ENCODE results near the gene RPS19BP1.

RPS19BP1 gene

GRCh38 chr22:39488563-39489083, 43.9 kb downstream of the RPS19BP1 start:
- DNase-seq = no peak
- Histone ChIP-seq H2AFZ (ENCODE audit: low read depth, low read length) (no peak overlapping the region), H3K4me3 (ENCODE audit: insufficient read depth in 1 of 2, low read depth in 1 of 2, low read length in 2 of 2) (no peak overlapping the region), H3K27me3 (ENCODE audit: control insufficient read depth in 1 of 2, insufficient read depth in 1 of 2, low read length in 2 of 2) (peaks cover 3 to 4% of the 10 kb centered on the region in 2 experiments), H3K27ac (ENCODE audit: low read length, poor library complexity, severe bottlenecking) (no peak overlapping the region), H4K91ac (ENCODE audit: low read length) (peak overlapping the region; percentile 47), H3K18ac (ENCODE audit: low read depth in 1 of 2, low read length in 2 of 2) (no peak overlapping the region), H2BK5ac (ENCODE audit: low read depth, low read length, poor library complexity, severe bottlenecking) (no peak overlapping the region), H2BK12ac (ENCODE audit: low read length in 2 of 2) (no peak overlapping the region), H2BK120ac (ENCODE audit: low read depth, low read length) (no peak overlapping the region), H3K4me2 (ENCODE audit: low read length, poor library complexity, severe bottlenecking) (no peak overlapping the region), H2AK5ac (ENCODE audit: low read length, severe bottlenecking) (no peak overlapping the region), H2BK15ac (ENCODE audit: low read depth, poor library complexity, severe bottlenecking) (no peak overlapping the region), H3K4me1 (ENCODE audit: control insufficient read depth, insufficient read depth, low read depth, low read length) (no peaks in the 10 kb centered on the region), H3K23ac (ENCODE audit: low read length in 2 of 2) (no peak overlapping the region), H3K36me3 (ENCODE audit: control insufficient read depth in 1 of 2, insufficient read depth in 2 of 2, low read depth in 1 of 2, low read length in 2 of 2) (peaks cover 0 to 9% of the 10 kb centered on the region in 2 experiments), H3K4ac (ENCODE audit: low read depth in 1 of 2, low read length in 2 of 2) (no peak overlapping the region), H3K14ac (ENCODE audit: low read length in 2 of 2) (no peak overlapping the region), H3K79me1 (replicated peaks; ENCODE audit: low read length, poor library complexity, severe bottlenecking) (no peaks in the 10 kb centered on the region), H3K9me3 (ENCODE audit: control insufficient read depth, low read length) (no peaks in the 10 kb centered on the region), H3K9ac (ENCODE audit: low read length) (no peak overlapping the region), H4K8ac (ENCODE audit: low read length) (no peak overlapping the region)
- WGBS = 95% methylated on average over 39 of the region's 39 CpGs

- Histone ChIP-seq H3K23ac (ENCODE audit: low read length in 2 of 2) (no peak overlapping the region), H3K4me3 (ENCODE audit: insufficient read depth in 1 of 2, low read depth in 1 of 2, low read length in 2 of 2) (no peak overlapping the region), H3K27ac (ENCODE audit: low read length, poor library complexity, severe bottlenecking) (no peak overlapping the region), H3K4me1 (ENCODE audit: control insufficient read depth, insufficient read depth, low read depth, low read length) (no peaks in the 10 kb centered on the region), H3K9ac (ENCODE audit: low read length) (no peak overlapping the region), H3K9me3 (ENCODE audit: control insufficient read depth, low read length) (no peaks in the 10 kb centered on the region), H2BK5ac (ENCODE audit: low read depth, low read length, poor library complexity, severe bottlenecking) (no peak overlapping the region), H3K27me3 (ENCODE audit: control insufficient read depth in 1 of 2, insufficient read depth in 1 of 2, low read length in 2 of 2) (peaks cover 4 to 7% of the 10 kb centered on the region in 2 experiments), H3K79me1 (replicated peaks; ENCODE audit: low read length, poor library complexity, severe bottlenecking) (no peaks in the 10 kb centered on the region), H3K4ac (ENCODE audit: low read depth in 1 of 2, low read length in 2 of 2) (no peak overlapping the region), H2AFZ (ENCODE audit: low read depth, low read length) (no peak overlapping the region), H4K91ac (ENCODE audit: low read length) (peak overlapping the region; percentile 47), H2BK12ac (ENCODE audit: low read length in 2 of 2) (no peak overlapping the region), H3K18ac (ENCODE audit: low read depth in 1 of 2, low read length in 2 of 2) (no peak overlapping the region), H3K36me3 (ENCODE audit: control insufficient read depth in 1 of 2, insufficient read depth in 2 of 2, low read depth in 1 of 2, low read length in 2 of 2) (peaks cover 0 to 9% of the 10 kb centered on the region in 2 experiments), H3K4me2 (ENCODE audit: low read length, poor library complexity, severe bottlenecking) (no peak overlapping the region), H2AK5ac (ENCODE audit: low read length, severe bottlenecking) (no peak overlapping the region), H2BK15ac (ENCODE audit: low read depth, poor library complexity, severe bottlenecking) (no peak overlapping the region), H4K8ac (ENCODE audit: low read length) (no peak overlapping the region), H3K14ac (ENCODE audit: low read length in 2 of 2) (no peak overlapping the region), H2BK120ac (ENCODE audit: low read depth, low read length) (no peak overlapping the region)
- DNase-seq = no peak
- 97% methylated on average over 70 of the region's 70 CpGs for WGBS
Measured at GRCh38 chr22:39487826-39488520, 44.6 kb downstream of the RPS19BP1 start.

GRCh38 chr22:39486951-39487825, 45.4 kb downstream of the RPS19BP1 start:
- H2BK120ac ChIP-seq (ENCODE audit: low read depth, low read length) = no peak overlapping the region
- H3K9me3 ChIP-seq (ENCODE audit: control insufficient read depth, low read length) = no peaks in the 10 kb centered on the region
- H2AFZ ChIP-seq (ENCODE audit: low read depth, low read length) = no peak overlapping the region
- no peak overlapping the region for H3K23ac ChIP-seq (ENCODE audit: low read length in 2 of 2)
- H2AK5ac ChIP-seq (ENCODE audit: low read length, severe bottlenecking) = no peak overlapping the region
- H3K18ac ChIP-seq (ENCODE audit: low read depth in 1 of 2, low read length in 2 of 2) = no peak overlapping the region
- no peak overlapping the region for H3K9ac ChIP-seq (ENCODE audit: low read length)
- H2BK5ac ChIP-seq (ENCODE audit: low read depth, low read length, poor library complexity, severe bottlenecking) = no peak overlapping the region
- no peak overlapping the region for H3K27ac ChIP-seq (ENCODE audit: low read length, poor library complexity, severe bottlenecking)
- 93% methylated on average over 45 of the region's 45 CpGs for WGBS
- no peaks in the 10 kb centered on the region for H3K79me1 ChIP-seq (replicated peaks; ENCODE audit: low read length, poor library complexity, severe bottlenecking)
- no peak overlapping the region for H3K14ac ChIP-seq (ENCODE audit: low read length in 2 of 2)
- no peak overlapping the region for H2BK12ac ChIP-seq (ENCODE audit: low read length in 2 of 2)
- H3K36me3 ChIP-seq (ENCODE audit: control insufficient read depth in 1 of 2, insufficient read depth in 2 of 2, low read depth in 1 of 2, low read length in 2 of 2) = peaks cover 0 to 9% of the 10 kb centered on the region in 2 experiments
- no peak overlapping the region for H3K4me3 ChIP-seq (ENCODE audit: insufficient read depth in 1 of 2, low read depth in 1 of 2, low read length in 2 of 2)
- no peak overlapping the region for H3K4me2 ChIP-seq (ENCODE audit: low read length, poor library complexity, severe bottlenecking)
- no peak overlapping the region for H3K4ac ChIP-seq (ENCODE audit: low read depth in 1 of 2, low read length in 2 of 2)
- H4K8ac ChIP-seq (ENCODE audit: low read length) = no peak overlapping the region
- no peaks in the 10 kb centered on the region for H3K4me1 ChIP-seq (ENCODE audit: control insufficient read depth, insufficient read depth, low read depth, low read length)
- DNase-seq = no peak
- H4K91ac ChIP-seq (ENCODE audit: low read length) = no peak overlapping the region
- H3K27me3 ChIP-seq (ENCODE audit: control insufficient read depth in 1 of 2, insufficient read depth in 1 of 2, low read length in 2 of 2) = peaks cover 4 to 10% of the 10 kb centered on the region in 2 experiments
- H2BK15ac ChIP-seq (ENCODE audit: low read depth, poor library complexity, severe bottlenecking) = no peak overlapping the region

GRCh38 chr22:39482768-39483167, 49.8 kb downstream of the RPS19BP1 start:
- Histone ChIP-seq H4K91ac (ENCODE audit: low read length) (no peak overlapping the region), H3K23ac (ENCODE audit: low read length in 2 of 2) (no peak overlapping the region), H2BK5ac (ENCODE audit: low read depth, low read length, poor library complexity, severe bottlenecking) (no peak overlapping the region), H3K4me1 (ENCODE audit: control insufficient read depth, insufficient read depth, low read depth, low read length) (peaks cover 3% of the 10 kb centered on the region), H2BK120ac (ENCODE audit: low read depth, low read length) (no peak overlapping the region), H2AK5ac (ENCODE audit: low read length, severe bottlenecking) (no peak overlapping the region), H4K8ac (ENCODE audit: low read length) (no peak overlapping the region), H3K27ac (ENCODE audit: low read length, poor library complexity, severe bottlenecking) (no peak overlapping the region), H3K36me3 (ENCODE audit: control insufficient read depth in 1 of 2, insufficient read depth in 2 of 2, low read depth in 1 of 2, low read length in 2 of 2) (no peaks in the 10 kb centered on the region), H3K4ac (ENCODE audit: low read depth in 1 of 2, low read length in 2 of 2) (no peak overlapping the region), H3K4me3 (ENCODE audit: insufficient read depth in 1 of 2, low read depth in 1 of 2, low read length in 2 of 2) (no peak overlapping the region), H3K79me1 (replicated peaks; ENCODE audit: low read length, poor library complexity, severe bottlenecking) (no peaks in the 10 kb centered on the region), H3K27me3 (ENCODE audit: control insufficient read depth in 1 of 2, insufficient read depth in 1 of 2, low read length in 2 of 2) (peaks cover 11 to 40% of the 10 kb centered on the region in 2 experiments), H2BK15ac (ENCODE audit: low read depth, poor library complexity, severe bottlenecking) (no peak overlapping the region), H3K9me3 (ENCODE audit: control insufficient read depth, low read length) (no peaks in the 10 kb centered on the region), H3K14ac (ENCODE audit: low read length in 2 of 2) (no peak overlapping the region), H3K4me2 (ENCODE audit: low read length, poor library complexity, severe bottlenecking) (no peak overlapping the region), H2AFZ (ENCODE audit: low read depth, low read length) (no peak overlapping the region), H2BK12ac (ENCODE audit: low read length in 2 of 2) (no peak overlapping the region), H3K18ac (ENCODE audit: low read depth in 1 of 2, low read length in 2 of 2) (no peak overlapping the region), H3K9ac (ENCODE audit: low read length) (no peak overlapping the region)
- DNase-seq = peak; percentile 27
- 71% methylated on average over 3 of the region's 3 CpGs for WGBS

Measured in mesenchymal stem cell (in vitro differentiated cells and primary cell).